OCI-LY7 (cell line): ENCODE results near the gene CISD2. TPM values are rescaled to one million over a fixed set of nuclear protein-coding genes. Genes with fewer than 3 reads are reported as not detected.
"Not testable (repeated sequence)": the region's sequence is repeated elsewhere in the genome, so short reads cannot be mapped to it uniquely, and the experiment has no call there.

Source experiments
- BruUV-seq: library from RNA; stranded (reverse); fragments of 400-500 nt; replicated peaks from 2 replicates; lab custom pipeline; 2021; lab: Mats Ljungman, UMichigan
- CTCF ChIA-PET: fragments of 300-600 bp; sonication (Branson Sonifier 250); formaldehyde crosslinking; loops from one replicate; lab custom pipeline; 2022; ENCODE audit warnings: antibody characterized with exemption; ENCODE audit not compliant: unreplicated experiment; lab: Charles Lee
- POLR2A ChIA-PET: fragments of 300-600 bp; sonication (Branson Sonifier 250); formaldehyde crosslinking; loops from one replicate; lab custom pipeline; 2022; ENCODE audit warnings: antibody characterized with exemption; lab: Charles Lee
- DNase-seq: peaks from one replicate; pipeline ENCODE4 v3.0.0-alpha.2; 2015; ENCODE audit warnings: low spot score
- H2AFZ ChIP-seq: fragments of 200-600 bp; sonication (generic), shearing (Covaris generic); 2 replicates; pipeline ENCODE4 v1.6.1; 2014; ENCODE audit warnings: mild to moderate bottlenecking, antibody characterized with exemption, low read length, moderate library complexity
- H3K27ac ChIP-seq: fragments of 200-600 bp; sonication (generic); 2 replicates; pipeline ENCODE4 v1.5.1; 2014; ENCODE audit warnings: mixed run types, low read depth, mild to moderate bottlenecking, moderate library complexity, low read length, inconsistent platforms; ENCODE audit not compliant: poor library complexity, severe bottlenecking
- H3K36me3 ChIP-seq: fragments of 200-600 bp; sonication (generic); 2 replicates; pipeline ENCODE4 v1.6.1; 2014; ENCODE audit warnings: mild to moderate bottlenecking, antibody characterized with exemption, low read length, moderate library complexity, mixed read lengths; ENCODE audit not compliant: insufficient read depth
- H3K4me1 ChIP-seq: fragments of 200-600 bp; sonication (generic); 2 replicates; pipeline ENCODE4 v1.5.1; 2014; ENCODE audit warnings: mild to moderate bottlenecking, low read length; ENCODE audit not compliant: insufficient read depth, poor library complexity, severe bottlenecking
- H3K4me2 ChIP-seq: fragments of 200-600 bp; sonication (generic); 2 replicates; pipeline ENCODE4 v1.6.1; 2014; ENCODE audit warnings: mild to moderate bottlenecking, low read length
- H3K4me3 ChIP-seq: fragments of 200-600 bp; sonication (generic); 2 replicates; pipeline ENCODE4 v1.5.1; 2014; ENCODE audit warnings: mild to moderate bottlenecking, low read depth, low read length; ENCODE audit not compliant: poor library complexity, severe bottlenecking
- H3K79me2 ChIP-seq: fragments of 200-600 bp; sonication (generic); 2 replicates; pipeline ENCODE4 v1.6.1; 2016; ENCODE audit warnings: low read depth, mild to moderate bottlenecking, low read length, moderate library complexity, mixed read lengths; ENCODE audit not compliant: insufficient read depth
- H3K9me2 ChIP-seq: fragments of 200-600 bp; sonication (generic); 2 replicates; pipeline ENCODE4 v1.6.1; 2016; ENCODE audit warnings: mild to moderate bottlenecking, low read length, mixed read lengths; ENCODE audit not compliant: insufficient read depth
- H3K9me3 ChIP-seq: fragments of 200-600 bp; sonication (generic); 2 replicates; pipeline ENCODE4 v1.6.1; 2014; ENCODE audit warnings: mild to moderate bottlenecking, mixed run types, low read length, mixed read lengths
- H4K20me1 ChIP-seq: fragments of 200-600 bp; sonication (generic); 2 replicates; pipeline ENCODE4 v1.6.1; 2014; ENCODE audit warnings: mild to moderate bottlenecking, antibody characterized with exemption, low read length, moderate library complexity, mixed read lengths; ENCODE audit not compliant: insufficient read depth
- CTCF ChIP-seq: fragments of 200-600 bp; sonication (generic); conservative IDR thresholded peaks from 2 replicates; pipeline ENCODE4 v1.5.1; 2014; ENCODE audit warnings: mild to moderate bottlenecking, antibody characterized with exemption, low read length, moderate library complexity, mixed read lengths
- EZH2phosphoT487 ChIP-seq: fragments of 200-600 bp; sonication (generic); IDR thresholded peaks from 2 replicates; pipeline ENCODE4 v1.6.1; 2018; ENCODE audit warnings: low read depth, borderline replicate concordance, mild to moderate bottlenecking, mixed run types, antibody characterized with exemption, low read length, moderate library complexity, mixed read lengths
- intact Hi-C: fragments of 100-400 bp; cut with micrococcal nuclease; formaldehyde crosslinking; loops from one replicate; pipeline ENCODE4 v1.10.0; 2022; ENCODE audit not compliant: unreplicated experiment
- total RNA-seq, 2 experiments: library from RNA; depleted of rRNA in 1 of 2; stranded (reverse); fragments of >200 nt in 1 of 2; shearing (Covaris generic) in 1 of 2; gene quantifications; 2 replicates each; pipeline ENCODE4 v1.2.3, GENCODE V29; 2014 to 2022

The CISD2 gene
- total RNA-seq, 2 experiments from 2014 or later = 34.6 to 37.6 TPM

DNA sequence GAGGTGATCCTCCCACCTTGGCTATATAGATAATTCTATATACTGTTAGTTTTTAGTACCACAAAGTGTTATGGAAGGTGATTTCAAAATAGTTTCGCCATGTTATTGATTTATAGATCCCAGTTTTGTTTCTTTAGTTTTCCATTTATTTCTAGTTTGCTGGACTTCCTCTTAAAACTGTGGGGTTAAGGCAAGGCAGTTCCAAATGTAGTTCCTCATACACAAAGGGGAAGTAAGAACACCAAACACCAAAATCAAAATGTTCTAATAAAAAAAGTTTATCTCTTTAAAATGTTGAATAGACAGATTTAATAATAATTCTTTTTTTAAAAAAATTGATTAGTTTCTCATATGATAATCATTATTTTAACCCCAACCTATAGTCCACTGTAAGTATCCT, 6.8 kb upstream of the CISD2 start:
- Histone ChIP-seq H3K4me3 (no peak overlapping the region), H3K27ac (no peak overlapping the region), H3K4me1 (peaks cover 20% of the 10 kb centered on the region), H3K9me2 (no peaks in the 10 kb centered on the region), H3K4me2 (no peak overlapping the region), H4K20me1 (no peaks in the 10 kb centered on the region), H2AFZ (no peak overlapping the region), H3K79me2 (peaks cover 78% of the 10 kb centered on the region), H3K36me3 (peaks cover 78% of the 10 kb centered on the region), H3K9me3 (peaks cover 43% of the 10 kb centered on the region; the same call in 1 of the 2 replicates)
- TF ChIP-seq EZH2phosphoT487 = no peak
- TF ChIP-seq CTCF = no peak
- ChIA-PET CTCF (no interaction called here), POLR2A (interaction anchor here (0.6 to 1.1 kb wide), 4 partner anchors 10 to 1004 kb away, joined by 3 to 4 read pairs (median 3); no protein-coding TSS in a partner anchor)
- intact Hi-C loops = no loop called here
- no peak for DNase-seq
- no TSS peak for BruUV-seq

DNA sequence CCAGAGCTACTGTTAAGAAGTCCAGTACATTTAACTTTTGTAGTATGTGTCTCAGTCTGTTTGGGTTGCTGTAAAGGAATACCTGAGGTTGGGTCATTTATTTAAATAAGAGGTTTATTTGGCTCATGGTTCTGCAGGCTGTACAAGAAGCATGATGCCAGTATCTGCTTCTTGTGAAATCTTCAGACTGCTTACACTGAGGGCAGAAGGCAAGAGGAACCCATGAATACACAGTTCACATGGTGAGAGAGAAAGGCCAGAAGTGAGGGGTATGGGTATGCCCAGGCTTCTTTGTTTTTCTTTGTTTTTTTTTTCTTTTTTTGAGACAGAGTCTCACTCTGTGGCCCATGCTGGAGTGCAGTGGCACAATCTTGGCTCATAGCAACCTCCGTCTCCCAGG, 6.0 kb upstream of the CISD2 start:
- Histone ChIP-seq H3K4me2 (no peak overlapping the region), H3K36me3 (peaks cover 78% of the 10 kb centered on the region), H3K27ac (no peak overlapping the region), H3K4me3 (no peak overlapping the region), H3K79me2 (peaks cover 80% of the 10 kb centered on the region), H3K9me2 (no peaks in the 10 kb centered on the region), H3K9me3 (peaks cover 43% of the 10 kb centered on the region; the same call in 1 of the 2 replicates), H3K4me1 (peaks cover 20% of the 10 kb centered on the region), H4K20me1 (no peaks in the 10 kb centered on the region), H2AFZ (no peak overlapping the region)
- TF ChIP-seq EZH2phosphoT487 (no peak), CTCF (no peak)
- ChIA-PET CTCF (no interaction called here), POLR2A (interaction anchor here (0.7 to 7.1 kb wide), 3 partner anchors 26 to 46 kb away, joined by 3 to 116 read pairs (median 4); partner anchors contain the start of gene UBE2D3)
- no peak for DNase-seq
- BruUV-seq = no TSS peak
- intact Hi-C loops = no loop called here

DNA sequence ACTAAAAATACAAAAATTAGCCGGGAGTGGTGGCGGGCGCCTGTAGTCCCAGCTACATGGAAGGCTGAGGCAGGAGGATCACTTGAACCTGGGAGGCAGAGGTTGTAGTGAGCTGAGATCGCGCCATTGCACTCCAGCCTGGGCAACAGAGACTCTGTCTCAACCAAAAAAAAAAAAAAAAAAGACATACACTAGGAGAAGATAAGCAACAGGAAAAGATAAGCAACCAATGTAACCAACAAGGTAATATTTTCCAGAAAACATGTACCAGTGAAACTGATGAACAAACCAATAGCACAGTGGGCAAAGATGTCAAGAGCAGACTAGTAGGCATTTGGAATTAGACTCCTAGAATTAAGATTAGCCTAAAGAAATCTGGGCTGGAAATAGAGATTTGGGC, 3.5 kb upstream of the CISD2 start:
- POLR2A ChIA-PET = interaction anchor here (1.0 to 7.1 kb wide), 3 partner anchors 15 to 38 kb away, joined by 3 to 116 read pairs (median 4); partner anchors contain the start of gene UBE2D3
- H3K27ac ChIP-seq, H2AFZ ChIP-seq, H3K4me3 ChIP-seq, DNase-seq, BruUV-seq, H4K20me1 ChIP-seq, CTCF ChIA-PET, H3K9me2 ChIP-seq: not testable (repeated sequence)
- peaks cover 21% of the 10 kb centered on the region; the same call in 1 of the 2 replicates for H3K9me3 ChIP-seq
- H3K4me2 ChIP-seq = peak overlapping the region; percentile 86
- H3K36me3 ChIP-seq = peaks cover 52% of the 10 kb centered on the region
- H3K79me2 ChIP-seq = peaks cover 92% of the 10 kb centered on the region
- intact Hi-C loops = loop anchor here (5.0 kb wide), 2 partner anchors 212 to 518 kb away; partner anchors contain the start of genes SLC39A8 and SLC9B2
- H3K4me1 ChIP-seq = peaks cover 20% of the 10 kb centered on the region
